K562 (cell line): Measurements from ENCODE around the gene HLA-DMB. TPM values are rescaled to one million over a fixed set of nuclear protein-coding genes. Genes with fewer than 3 reads are reported as not detected.

ENCODE experiments used
- BRF2 ChIP-seq: IDR thresholded peaks from 3 replicates; pipeline ENCODE4 v1.6.1; 2011; ENCODE audit warnings: borderline replicate concordance, mild to moderate bottlenecking; ENCODE audit not compliant: insufficient read length, insufficient read depth
- CBX2 ChIP-seq: fragments of 200-600 bp; sonication (generic); IDR thresholded peaks from one replicate; pipeline ENCODE4 v1.6.1; 2012; ENCODE audit warnings: mild to moderate bottlenecking, low read length, inconsistent platforms; ENCODE audit not compliant: insufficient read depth, poor library complexity, severe bottlenecking
- DNMT1 ChIP-seq: fragments of 450-650 bp; IDR thresholded peaks from 2 replicates; pipeline ENCODE4 v1.6.1; 2016; ENCODE audit warnings: antibody characterized with exemption, mild to moderate bottlenecking
- KLF16 ChIP-seq: IDR thresholded peaks from 2 replicates; pipeline ENCODE4 v1.6.1; 2016; ENCODE audit warnings: antibody characterized with exemption
- MIER1 ChIP-seq: fragments of 450-650 bp; IDR thresholded peaks from 2 replicates; pipeline ENCODE4 v1.6.1; 2016; ENCODE audit warnings: antibody characterized with exemption, mild to moderate bottlenecking, low read depth
- MXD1 ChIP-seq: fragments of 250-450 bp; sonication (Bioruptor Pico); IDR thresholded peaks from 2 replicates; pipeline ENCODE4 v1.8.0; 2021; ENCODE audit warnings: borderline replicate concordance, mild to moderate bottlenecking, moderate library complexity; ENCODE audit not compliant: poor library complexity, severe bottlenecking
- NCOR1 ChIP-seq: fragments of 450-650 bp; IDR thresholded peaks from 2 replicates; pipeline ENCODE4 v1.6.1; 2016; ENCODE audit warnings: mild to moderate bottlenecking, moderate library complexity
- NR0B1 ChIP-seq: fragments of 450-650 bp; IDR thresholded peaks from one replicate; pipeline ENCODE4 v1.6.1; 2018; ENCODE audit warnings: mild to moderate bottlenecking, moderate library complexity; ENCODE audit not compliant: partially characterized antibody
- PHB2 ChIP-seq: fragments of 450-650 bp; IDR thresholded peaks from 2 replicates; pipeline ENCODE4 v1.6.1; 2017; ENCODE audit warnings: low read depth
- PHF8 ChIP-seq: fragments of 200-600 bp; sonication (generic); IDR thresholded peaks from 2 replicates; pipeline ENCODE4 v1.6.1; 2012; ENCODE audit warnings: mixed run types, mild to moderate bottlenecking, inconsistent platforms, low read length, moderate library complexity, borderline replicate concordance
- SAP30 ChIP-seq: fragments of 200-600 bp; sonication (generic); IDR thresholded peaks from 2 replicates; pipeline ENCODE4 v1.6.1; 2012; ENCODE audit warnings: borderline replicate concordance, low read depth, mild to moderate bottlenecking, moderate library complexity, low read length, control low read depth, inconsistent platforms; ENCODE audit not compliant: insufficient read depth, poor library complexity, severe bottlenecking
- SRSF7 ChIP-seq: fragments of 200-400 bp; formaldehyde crosslinking; optimal IDR thresholded peaks from 2 replicates; pipeline ENCODE3; 2017; ENCODE audit warnings: mild to moderate bottlenecking, low read depth, low read length
- U2AF1 ChIP-seq: fragments of 200-400 bp; formaldehyde crosslinking; optimal IDR thresholded peaks from 2 replicates; pipeline ENCODE3; 2017; ENCODE audit warnings: mild to moderate bottlenecking, low read depth, low read length, moderate library complexity
- ZNF644 ChIP-seq: fragments of 200-800 bp; sonication (Bioruptor generic); IDR thresholded peaks from 2 replicates; pipeline ENCODE4 v1.6.1; 2016; ENCODE audit warnings: low read depth, missing genetic modification characterization, missing compliant biosample characterization
- polyA plus RNA-seq, 8 experiments: library from polyadenylated mRNA; depleted of rRNA in 4 of 8; stranded (reverse) in 5 of 8; unstranded in 3 of 8; fragments of >200 nt; fragmentation: Nextera tagmentation in 2 of 8; fragmentation: Illumina TruSeq in 1 of 8; extraction: Ambion mirVana in 2 of 8; extraction: Trizol in 1 of 8; gene quantifications; 2 replicates each; pipeline versions ENCODE4 v1.2.1 to v1.2.3, GENCODE V29; 2011 to 2014; ENCODE audit warnings: inconsistent platforms in 1 of 8, missing spikeins in 1 of 8
- total RNA-seq, 7 experiments: library from RNA; depleted of rRNA in 6 of 7; stranded (reverse); fragments of >200 nt in 6 of 7; fragmentation: Illumina TruSeq in 2 of 7; extraction: Trizol in 2 of 7; gene quantifications; 2 replicates each; pipeline versions ENCODE4 v1.2.1 to v1.2.3, GENCODE V29; 2011 to 2021; ENCODE audit warnings: low replicate concordance in 1 of 7
- TF ChIP-seq, protein P1 (sequence below): sonication (generic); formaldehyde crosslinking; IDR thresholded peaks from 2 replicates; pipeline ENCODE4 v1.8.0; 2022; ENCODE audit warnings: missing genetic modification reagents, mild to moderate bottlenecking, borderline replicate concordance
- TF ChIP-seq, protein P2 (sequence below): fragments of 450-650 bp; conservative IDR thresholded peaks from 2 replicates; pipeline ENCODE4 v1.6.1; 2016; ENCODE audit warnings: missing genetic modification characterization, low read depth, mild to moderate bottlenecking, control low read depth, missing compliant biosample characterization
- TF ChIP-seq, protein P3 (sequence below): fragments of 250-450 bp; sonication (Bioruptor Pico); IDR thresholded peaks from 2 replicates; pipeline ENCODE4 v1.5.0; 2021

HLA-DMB gene
- total and polyA plus RNA-seq, 9 of the 15 experiments (the other 6 are each of a cell fraction or from before 2014, with no cell fraction given): 0.38 TPM; not detected in 8

DNA sequence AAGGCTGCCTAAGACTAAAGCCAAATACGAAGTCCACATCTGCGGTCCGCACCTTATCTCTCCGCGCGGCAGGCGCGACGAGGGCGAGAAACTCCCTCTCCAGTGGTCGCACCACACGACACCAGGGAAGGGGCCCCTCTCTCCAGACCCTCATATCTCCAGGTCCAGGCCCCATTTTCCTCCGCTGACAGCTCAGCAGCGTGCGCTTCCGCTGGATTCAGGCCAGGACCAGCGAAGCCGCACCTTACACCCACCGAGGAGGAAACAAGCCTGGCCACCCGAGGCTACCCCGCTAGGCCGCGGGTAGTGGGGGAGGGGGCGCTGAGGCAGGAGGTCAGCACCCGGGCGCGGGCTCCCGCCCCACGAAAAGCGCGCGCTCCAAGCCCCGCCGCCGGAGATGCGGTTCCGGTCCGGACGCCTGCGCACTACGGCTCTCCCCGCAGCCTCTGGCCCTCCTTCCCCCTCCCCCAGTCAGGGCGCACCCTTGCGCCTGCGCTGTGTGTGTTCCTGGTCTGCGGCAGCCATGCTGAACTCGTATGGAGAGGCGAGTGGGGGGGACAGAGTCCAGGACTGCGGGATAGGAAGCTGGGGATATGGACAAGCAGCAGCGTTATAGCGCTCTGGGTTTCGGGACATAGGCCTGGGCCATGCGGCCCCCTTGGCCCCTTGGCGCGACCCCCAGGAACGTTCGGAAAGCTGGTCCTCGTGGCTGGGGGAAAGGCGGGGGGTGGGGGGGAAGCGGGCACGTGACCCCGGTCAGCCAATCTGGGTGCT is 27.5 kb upstream of the HLA-DMB start, which contains the start of gene BRD2 (continued):
- TF ChIP-seq BRF2 (no peak), NCOR1 (no peak), ZNF644 (tag) (peak; percentile 20; the same call in 1 of the 2 replicates), DNMT1 (no peak), SRSF7 (no peak), NR0B1 (no peak), MXD1 (CRISPR knock-in tag) (no peak), U2AF1 (no peak), PHF8 (peak; percentile 92; the same call in 1 of the 2 replicates), KLF16 (0 out of 2 replicates have a peak, but pooled peaks have one; percentile 35), MIER1 (no peak; the same call in 1 of the 2 replicates), CBX2 (no peak), PHB2 (no peak), SAP30 (peak; percentile 38)
- TF ChIP-seq, protein P1, sequence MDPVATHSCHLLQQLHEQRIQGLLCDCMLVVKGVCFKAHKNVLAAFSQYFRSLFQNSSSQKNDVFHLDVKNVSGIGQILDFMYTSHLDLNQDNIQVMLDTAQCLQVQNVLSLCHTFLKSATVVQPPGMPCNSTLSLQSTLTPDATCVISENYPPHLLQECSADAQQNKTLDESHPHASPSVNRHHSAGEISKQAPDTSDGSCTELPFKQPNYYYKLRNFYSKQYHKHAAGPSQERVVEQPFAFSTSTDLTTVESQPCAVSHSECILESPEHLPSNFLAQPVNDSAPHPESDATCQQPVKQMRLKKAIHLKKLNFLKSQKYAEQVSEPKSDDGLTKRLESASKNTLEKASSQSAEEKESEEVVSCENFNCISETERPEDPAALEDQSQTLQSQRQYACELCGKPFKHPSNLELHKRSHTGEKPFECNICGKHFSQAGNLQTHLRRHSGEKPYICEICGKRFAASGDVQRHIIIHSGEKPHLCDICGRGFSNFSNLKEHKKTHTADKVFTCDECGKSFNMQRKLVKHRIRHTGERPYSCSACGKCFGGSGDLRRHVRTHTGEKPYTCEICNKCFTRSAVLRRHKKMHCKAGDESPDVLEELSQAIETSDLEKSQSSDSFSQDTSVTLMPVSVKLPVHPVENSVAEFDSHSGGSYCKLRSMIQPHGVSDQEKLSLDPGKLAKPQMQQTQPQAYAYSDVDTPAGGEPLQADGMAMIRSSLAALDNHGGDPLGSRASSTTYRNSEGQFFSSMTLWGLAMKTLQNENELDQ (CRISPR knock-in tag): peak; percentile 79; the same call in 1 of the 2 replicates
- TF ChIP-seq, protein P2, sequence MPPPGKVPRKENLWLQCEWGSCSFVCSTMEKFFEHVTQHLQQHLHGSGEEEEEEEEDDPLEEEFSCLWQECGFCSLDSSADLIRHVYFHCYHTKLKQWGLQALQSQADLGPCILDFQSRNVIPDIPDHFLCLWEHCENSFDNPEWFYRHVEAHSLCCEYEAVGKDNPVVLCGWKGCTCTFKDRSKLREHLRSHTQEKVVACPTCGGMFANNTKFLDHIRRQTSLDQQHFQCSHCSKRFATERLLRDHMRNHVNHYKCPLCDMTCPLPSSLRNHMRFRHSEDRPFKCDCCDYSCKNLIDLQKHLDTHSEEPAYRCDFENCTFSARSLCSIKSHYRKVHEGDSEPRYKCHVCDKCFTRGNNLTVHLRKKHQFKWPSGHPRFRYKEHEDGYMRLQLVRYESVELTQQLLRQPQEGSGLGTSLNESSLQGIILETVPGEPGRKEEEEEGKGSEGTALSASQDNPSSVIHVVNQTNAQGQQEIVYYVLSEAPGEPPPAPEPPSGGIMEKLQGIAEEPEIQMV (tag): peak; percentile 67; the same call in 1 of the 2 replicates
- TF ChIP-seq, protein P3, sequence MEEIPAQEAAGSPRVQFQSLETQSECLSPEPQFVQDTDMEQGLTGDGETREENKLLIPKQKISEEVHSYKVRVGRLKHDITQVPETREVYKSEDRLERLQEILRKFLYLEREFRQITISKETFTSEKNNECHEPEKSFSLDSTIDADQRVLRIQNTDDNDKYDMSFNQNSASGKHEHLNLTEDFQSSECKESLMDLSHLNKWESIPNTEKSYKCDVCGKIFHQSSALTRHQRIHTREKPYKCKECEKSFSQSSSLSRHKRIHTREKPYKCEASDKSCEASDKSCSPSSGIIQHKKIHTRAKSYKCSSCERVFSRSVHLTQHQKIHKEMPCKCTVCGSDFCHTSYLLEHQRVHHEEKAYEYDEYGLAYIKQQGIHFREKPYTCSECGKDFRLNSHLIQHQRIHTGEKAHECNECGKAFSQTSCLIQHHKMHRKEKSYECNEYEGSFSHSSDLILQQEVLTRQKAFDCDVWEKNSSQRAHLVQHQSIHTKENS: no peak
